HepG2 (cell line): ENCODE results near the gene SGK1. TPM values are rescaled to one million over a fixed set of nuclear protein-coding genes. Genes with fewer than 3 reads are reported as not detected.

ENCODE experiments used
- ATAC-seq: fragments of 200-7000 bp; cut with Tn5 transposase; 3 replicates; pipeline ENCODE4 v1.9.1; 2020; ENCODE audit warnings: mild to moderate bottlenecking, moderate library complexity
- BruUV-seq: library from RNA; stranded (reverse); fragments of 400-500 nt; replicated peaks from 2 replicates; lab custom pipeline; 2021; lab: Mats Ljungman, UMichigan
- CTCF ChIA-PET: fragments of 300-600 bp; formaldehyde crosslinking; extraction: SDS; loops from one replicate; lab custom pipeline; 2021; ENCODE audit warnings: low total read pairs, inconsistent platforms, low intra/inter-chr PET ratio; lab: Yijun Ruan, JAX
- POLR2A ChIA-PET: fragments of 350-600 bp; sonication (Branson Sonifier 250); formaldehyde crosslinking; loops from one replicate; lab custom pipeline; 2020; ENCODE audit warnings: antibody characterized with exemption, inconsistent platforms; lab: Yijun Ruan, JAX
- DNase-seq: peaks from one replicate; pipeline ENCODE4 v3.0.0-alpha.2; 2015; ENCODE audit warnings: low spot score
- FAIRE-seq: peaks from 3 replicates; lab custom pipeline; 2011; peaks lifted over from hg19 to GRCh38; lab: Jason Lieb, UNC
- H2AFZ ChIP-seq: one replicate; pipeline ENCODE4 v1.6.1; 2011; ENCODE audit warnings: low read length, inconsistent platforms
- H3K27ac ChIP-seq: fragments of 300-600 bp; 3 replicates; pipeline ENCODE4 v1.8.0; 2011; ENCODE audit warnings: mixed run types, mild to moderate bottlenecking, mixed read lengths, low read length, inconsistent platforms; ENCODE audit not compliant: insufficient read depth; ENCODE audit errors: extremely low read length
- H3K27me3 ChIP-seq, 2 experiments: fragments of 200-600 bp in 1 of 2; 2 replicates in 1 of 2; 3 replicates in 1 of 2; pipeline versions ENCODE4 v1.6.0 to v1.8.0; 2011; ENCODE audit warnings: low read length in 2 of 2, mild to moderate bottlenecking in 2 of 2, moderate library complexity in 2 of 2, inconsistent platforms in 1 of 2; ENCODE audit not compliant: insufficient read depth in 2 of 2, control insufficient read depth in 1 of 2
- H3K36me3 ChIP-seq, 2 experiments: fragments of 200-600 bp in 1 of 2; replicated peaks in 1 of 2; 2 replicates in 1 of 2; 3 replicates in 1 of 2; pipeline versions ENCODE4 v1.5.1 to v1.8.0; 2011; ENCODE audit warnings: low read length in 2 of 2, inconsistent platforms in 1 of 2; ENCODE audit not compliant: insufficient read depth in 2 of 2, control insufficient read depth in 1 of 2
- H3K4me1 ChIP-seq: 2 replicates; pipeline ENCODE4 v1.5.1; 2012; ENCODE audit warnings: low read length, inconsistent platforms; ENCODE audit not compliant: insufficient read depth
- H3K4me2 ChIP-seq: 2 replicates; pipeline ENCODE4 v1.6.0; 2011; ENCODE audit warnings: low read depth, low read length, inconsistent platforms
- H3K4me3 ChIP-seq, 3 experiments: fragments of 200-600 bp in 1 of 3; sonication (generic), shearing (Covaris generic) in 1 of 3; replicated peaks in 1 of 3; 2 replicates each; pipeline ENCODE4 v1.5.1; 2011 to 2016; ENCODE audit warnings: low read length in 3 of 3, inconsistent platforms in 2 of 3, low read depth in 2 of 3, mild to moderate bottlenecking in 2 of 3, control low read depth in 1 of 3, mixed read lengths in 1 of 3; ENCODE audit not compliant: insufficient read depth in 1 of 3
- H3K79me2 ChIP-seq: one replicate; pipeline ENCODE4 v1.6.1; 2011; ENCODE audit warnings: low read length, inconsistent platforms; ENCODE audit not compliant: insufficient read depth
- H3K9ac ChIP-seq: 2 replicates; pipeline ENCODE4 v1.6.0; 2011; ENCODE audit warnings: mild to moderate bottlenecking, low read depth, low read length, inconsistent platforms; ENCODE audit not compliant: insufficient read depth
- H3K9me3 ChIP-seq: 2 replicates; pipeline ENCODE4 v1.5.1; 2012; ENCODE audit warnings: mild to moderate bottlenecking, low read length
- H4K20me1 ChIP-seq: 2 replicates; pipeline ENCODE4 v1.6.0; 2011; ENCODE audit warnings: inconsistent platforms, mild to moderate bottlenecking, low read length, moderate library complexity; ENCODE audit not compliant: insufficient read depth
- CCDC6 ChIP-seq: sonication (generic); formaldehyde crosslinking; IDR thresholded peaks from 2 replicates; pipeline ENCODE4 v1.8.1; 2022; ENCODE audit warnings: mild to moderate bottlenecking, missing genetic modification reagents, moderate library complexity
- CEBPG ChIP-seq: IDR thresholded peaks from 2 replicates; pipeline ENCODE4 v1.6.1; 2016
- FOXA1 ChIP-seq, 2 experiments: fragments of 450-650 bp in 1 of 2; sonication (generic) in 1 of 2; formaldehyde crosslinking in 1 of 2; IDR thresholded peaks; 2 replicates each; pipeline versions ENCODE4 v1.4.0 to v1.6.1; 2016 to 2020; ENCODE audit warnings: missing genetic modification reagents in 1 of 2
- FOXA3 ChIP-seq: IDR thresholded peaks from 2 replicates; pipeline ENCODE4 v1.6.1; 2016; ENCODE audit warnings: missing genetic modification reagents, missing compliant biosample characterization
- HNRNPL ChIP-seq: fragments of 200-400 bp; formaldehyde crosslinking; IDR thresholded peaks from 2 replicates; pipeline ENCODE4 v1.6.1; 2017; ENCODE audit warnings: mild to moderate bottlenecking, low read depth, low read length
- NPAS2 ChIP-seq: sonication (generic); formaldehyde crosslinking; IDR thresholded peaks from 2 replicates; pipeline ENCODE4 v1.8.0; 2022; ENCODE audit warnings: mild to moderate bottlenecking, missing genetic modification reagents, borderline replicate concordance
- PRMT3 ChIP-seq: sonication (generic); formaldehyde crosslinking; IDR thresholded peaks from 2 replicates; pipeline ENCODE4 v1.8.1; 2022; ENCODE audit warnings: low read depth, mild to moderate bottlenecking, moderate library complexity, missing genetic modification reagents, borderline replicate concordance
- SMARCE1 ChIP-seq: fragments of 450-650 bp; IDR thresholded peaks from 2 replicates; pipeline ENCODE4 v1.6.1; 2017; ENCODE audit warnings: borderline replicate concordance
- ZBTB7B ChIP-seq: sonication (generic); formaldehyde crosslinking; IDR thresholded peaks from 2 replicates; pipeline ENCODE4 v1.4.0; 2020; ENCODE audit warnings: missing genetic modification reagents
- ZNF121 ChIP-seq: sonication (generic); formaldehyde crosslinking; IDR thresholded peaks from 2 replicates; pipeline ENCODE4 v1.5.0; 2020; ENCODE audit warnings: mild to moderate bottlenecking, missing genetic modification reagents
- ZNF337 ChIP-seq: sonication (generic); formaldehyde crosslinking; IDR thresholded peaks from 2 replicates; pipeline ENCODE4 v1.5.1; 2020; ENCODE audit warnings: missing genetic modification reagents, low read depth, mild to moderate bottlenecking, borderline replicate concordance
- ZNF619 ChIP-seq: sonication (generic); formaldehyde crosslinking; IDR thresholded peaks from 2 replicates; pipeline ENCODE4 v1.4.0; 2020; ENCODE audit warnings: mild to moderate bottlenecking, missing genetic modification reagents
- WGBS: methylation state at CpG from one replicate; pipeline ENCODE4 v1.1.6; 2017; ENCODE audit warnings: low lambda C conversion rate; 5-methylcytosine and 5-hydroxymethylcytosine counted together
- in situ Hi-C: cut with HindIII; loops from 2 replicates; pipeline ENCODE4 v1.10.0; 2017; ENCODE audit warnings: low pct_unique_long_range_greater_than_20kb; ENCODE audit not compliant: extremely low pct_ligation_motif_present
- intact Hi-C: fragments of 100-400 bp; cut with micrococcal nuclease; formaldehyde crosslinking; loops from one replicate; pipeline ENCODE4 v1.10.0; 2022; ENCODE audit not compliant: unreplicated experiment
- polyA plus RNA-seq, 8 experiments: library from polyadenylated mRNA; depleted of rRNA in 3 of 8; stranded (reverse) in 7 of 8; unstranded in 1 of 8; fragments of >200 nt; fragmentation: Illumina TruSeq in 4 of 8; extraction: Trizol in 4 of 8; gene quantifications; 2 replicates each; pipeline versions ENCODE4 v1.2.1 to v1.2.3, GENCODE V29; 2011 to 2016; ENCODE audit warnings: low read depth in 4 of 8, missing spikeins in 1 of 8, mixed read lengths in 1 of 8; ENCODE audit not compliant: insufficient read depth in 1 of 8
- total RNA-seq, 5 experiments: library from RNA; depleted of rRNA; stranded (reverse); fragments of >200 nt; fragmentation: Illumina TruSeq; extraction: Trizol; gene quantifications; 2 replicates each; pipeline ENCODE4 v1.2.3, GENCODE V29; 2016; ENCODE audit warnings: low read depth in 1 of 5
- TF ChIP-seq, protein P1 (sequence below): sonication (generic); formaldehyde crosslinking; IDR thresholded peaks from 2 replicates; pipeline ENCODE4 v1.5.0; 2020; ENCODE audit warnings: mild to moderate bottlenecking, missing genetic modification reagents, borderline replicate concordance
- TF ChIP-seq, protein P2 (sequence below), 2 experiments: fragments of 450-650 bp in 1 of 2; sonication (generic) in 1 of 2; formaldehyde crosslinking; IDR thresholded peaks; 2 replicates each; pipeline versions ENCODE4 v1.5.0 to v1.8.0; 2020 to 2022; ENCODE audit warnings: mild to moderate bottlenecking in 1 of 2, missing genetic modification reagents in 1 of 2

The SGK1 gene
- total and polyA plus RNA-seq, 2 of the 13 experiments (the other 11 are each of a cell fraction or from before 2014, with no cell fraction given) = 56.1 to 56.2 TPM

DNA sequence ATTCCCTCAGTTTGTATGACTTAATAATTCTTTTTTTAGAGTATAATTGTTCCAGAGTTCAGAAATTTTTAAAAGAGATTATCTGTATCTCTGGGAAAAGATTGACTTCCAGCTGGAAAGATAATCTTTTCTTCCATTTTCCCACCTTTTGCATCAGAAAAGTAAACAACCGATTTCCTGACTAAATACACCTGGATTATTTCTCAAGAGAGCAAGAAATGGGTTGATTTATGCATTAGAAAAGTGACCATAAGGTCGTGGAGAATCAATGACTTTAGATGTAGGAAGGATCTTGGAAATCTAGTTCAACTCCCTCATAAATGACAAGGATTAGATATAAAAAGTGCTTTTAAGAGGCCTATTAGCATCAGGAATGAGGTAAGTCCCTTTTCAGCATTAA, 79.9 kb downstream of the SGK1 start:
- FAIRE-seq (no peak), ATAC-seq (no peak), DNase-seq (no peak)
- H3K9ac ChIP-seq = no peak overlapping the region
- intact Hi-C loops (no loop called here), in situ Hi-C loops (no loop called here)
- H3K9me3 ChIP-seq = no peaks in the 10 kb centered on the region
- H3K79me2 ChIP-seq = no peaks in the 10 kb centered on the region
- H3K4me3 ChIP-seq = no peak overlapping the region
- peaks cover 28% of the 10 kb centered on the region for H3K4me1 ChIP-seq
- no peak overlapping the region for H2AFZ ChIP-seq
- CTCF ChIA-PET = no interaction called here
- no TSS peak for BruUV-seq
- no peak overlapping the region for H3K27ac ChIP-seq
- no peaks in the 10 kb centered on the region for H3K36me3 ChIP-seq
- H3K27me3 ChIP-seq = 0 out of 5 replicates have a peak, but pooled peaks cover 0 to 2% of the 10 kb centered on the region in 2 experiments
- no peak overlapping the region for H3K4me2 ChIP-seq
- POLR2A ChIA-PET = no interaction called here
- no peaks in the 10 kb centered on the region for H4K20me1 ChIP-seq
- 24% methylated on average over 2 of the region's 2 CpGs for WGBS
- TF ChIP-seq ZNF121 (CRISPR knock-in tag) = no peak
- no peak for TF ChIP-seq ZNF619 (CRISPR knock-in tag)
- no peak for TF ChIP-seq CCDC6 (CRISPR knock-in tag)
- TF ChIP-seq ZBTB7B = no peak
- TF ChIP-seq, protein P1, sequence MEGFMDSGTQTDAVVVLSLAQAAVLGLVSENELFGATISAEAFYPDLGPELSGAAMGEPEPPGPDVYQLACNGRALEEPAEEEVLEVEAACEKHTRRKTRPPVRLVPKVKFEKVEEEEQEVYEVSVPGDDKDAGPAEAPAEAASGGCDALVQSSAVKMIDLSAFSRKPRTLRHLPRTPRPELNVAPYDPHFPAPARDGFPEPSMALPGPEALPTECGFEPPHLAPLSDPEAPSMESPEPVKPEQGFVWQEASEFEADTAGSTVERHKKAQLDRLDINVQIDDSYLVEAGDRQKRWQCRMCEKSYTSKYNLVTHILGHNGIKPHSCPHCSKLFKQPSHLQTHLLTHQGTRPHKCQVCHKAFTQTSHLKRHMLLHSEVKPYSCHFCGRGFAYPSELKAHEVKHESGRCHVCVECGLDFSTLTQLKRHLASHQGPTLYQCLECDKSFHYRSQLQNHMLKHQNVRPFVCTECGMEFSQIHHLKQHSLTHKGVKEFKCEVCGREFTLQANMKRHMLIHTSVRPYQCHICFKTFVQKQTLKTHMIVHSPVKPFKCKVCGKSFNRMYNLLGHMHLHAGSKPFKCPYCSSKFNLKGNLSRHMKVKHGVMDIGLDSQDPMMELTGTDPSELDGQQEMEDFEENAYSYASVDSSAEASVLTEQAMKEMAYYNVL (CRISPR knock-in tag) = no peak
- TF ChIP-seq HNRNPL = no peak
- TF ChIP-seq, protein P2, sequence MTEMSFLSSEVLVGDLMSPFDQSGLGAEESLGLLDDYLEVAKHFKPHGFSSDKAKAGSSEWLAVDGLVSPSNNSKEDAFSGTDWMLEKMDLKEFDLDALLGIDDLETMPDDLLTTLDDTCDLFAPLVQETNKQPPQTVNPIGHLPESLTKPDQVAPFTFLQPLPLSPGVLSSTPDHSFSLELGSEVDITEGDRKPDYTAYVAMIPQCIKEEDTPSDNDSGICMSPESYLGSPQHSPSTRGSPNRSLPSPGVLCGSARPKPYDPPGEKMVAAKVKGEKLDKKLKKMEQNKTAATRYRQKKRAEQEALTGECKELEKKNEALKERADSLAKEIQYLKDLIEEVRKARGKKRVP (CRISPR knock-in tag; IDR thresholded peaks at IDR 0.05) = peak in 1 of 2 experiments; percentile 93; a peak in 2 of 4 replicates
- no peak for TF ChIP-seq NPAS2 (CRISPR knock-in tag)
- no peak for TF ChIP-seq SMARCE1
- TF ChIP-seq FOXA3 (CRISPR knock-in tag) = peak; percentile 81
- TF ChIP-seq PRMT3 (CRISPR knock-in tag) = no peak
- TF ChIP-seq ZNF337 = no peak
- no peak for TF ChIP-seq FOXA1 (IDR thresholded peaks at IDR 0.05)
- TF ChIP-seq FOXA1 (CRISPR knock-in tag; IDR thresholded peaks at IDR 0.05) = peak; percentile 60
- peak; percentile 41; the same call in 1 of the 2 replicates for TF ChIP-seq CEBPG (CRISPR knock-in tag)
